ENCODE measurements around the gene ZNF451. TPM values are rescaled to one million over a fixed set of nuclear protein-coding genes. Genes with fewer than 3 reads are reported as not detected.

ZNF451 gene
- polyA plus RNA-seq, 1 of the 3 experiments (the other 2 are of a cell fraction) = 8.5 TPM

- WGBS (ENCODE audit: low lambda C conversion rate) = 100% methylated on average over 1 of the region's 1 CpG
- H3K27ac ChIP-seq (ENCODE audit: low read depth in 2 of 2, low read length in 1 of 2) = peak overlapping the region in 1 of 2 experiments; percentile 52; a peak in 2 of 4 replicates
- CTCF ChIA-PET = no interaction called here
- H2AFZ ChIP-seq (ENCODE audit: low read depth) = no peak overlapping the region
- H3K4me3 ChIP-seq (ENCODE audit: low read depth in 2 of 2, low read length in 1 of 2) = no peak overlapping the region
- peaks cover 0 to 13% of the 10 kb centered on the region in 2 experiments for H3K36me3 ChIP-seq (replicated peaks in 1 of 2; ENCODE audit: control insufficient read depth in 1 of 2, insufficient read depth in 2 of 2, low read length in 1 of 2)
- DNase-seq = no peak
- peaks cover 17% of the 10 kb centered on the region for H3F3A ChIP-seq (replicated peaks; ENCODE audit: insufficient read depth)
- H3K79me2 ChIP-seq (ENCODE audit: insufficient read depth) = no peaks in the 10 kb centered on the region
- peaks cover 0 to 16% of the 10 kb centered on the region in 2 experiments; a peak in 2 of 4 replicates for H3K4me1 ChIP-seq (ENCODE audit: control insufficient read depth in 1 of 2, insufficient read depth in 2 of 2, low read depth in 1 of 2, low read length in 1 of 2)
- H4K20me1 ChIP-seq (ENCODE audit: insufficient read depth) = no peaks in the 10 kb centered on the region
- H3K27me3 ChIP-seq (ENCODE audit: insufficient read depth) = no peaks in the 10 kb centered on the region
- POLR2A ChIA-PET = no interaction called here
- no peaks in the 10 kb centered on the region for H3K9me3 ChIP-seq
- H3K4me2 ChIP-seq = 0 out of 2 replicates have a peak overlapping the region, but pooled peaks have one; percentile 10
- no peaks in the 10 kb centered on the region for H3K9me2 ChIP-seq
- TF ChIP-seq PBX3 (IDR thresholded peaks at IDR 0.05) (no peak), POLR2AphosphoS5 (IDR thresholded peaks at IDR 0.05; ENCODE audit: low read depth, low read length) (no peak), RCOR1 (IDR thresholded peaks at IDR 0.05; ENCODE audit: low read length) (no peak), FOSL2 (IDR thresholded peaks at IDR 0.05; ENCODE audit: borderline replicate concordance, low read depth) (no peak), FOXJ3 (CRISPR knock-in tag; IDR thresholded peaks at IDR 0.05) (no peak), IRF3 (IDR thresholded peaks at IDR 0.05; ENCODE audit: low read depth, low read length) (no peak), NRF1 (IDR thresholded peaks at IDR 0.05; ENCODE audit: low read depth, low read length) (no peak), MXI1 (IDR thresholded peaks at IDR 0.05; ENCODE audit: low read depth, low read length) (no peak), MEF2A (IDR thresholded peaks at IDR 0.05; ENCODE audit: borderline replicate concordance, low read depth) (no peak), EP300 (IDR thresholded peaks at IDR 0.05; ENCODE audit: borderline replicate concordance in 1 of 2, low read depth in 1 of 2, low read length in 1 of 2) (no peak), FOXM1 (IDR thresholded peaks at IDR 0.05; ENCODE audit: low read depth) (no peak), USF2 (IDR thresholded peaks at IDR 0.05; ENCODE audit: borderline replicate concordance, low read depth, low read length) (no peak), USF1 (IDR thresholded peaks at IDR 0.05; ENCODE audit: borderline replicate concordance, low read depth) (no peak)
- no peak overlapping the region for H3K9ac ChIP-seq
Measured at GRCh38 chr6:57068061-57068460, 21.9 kb upstream of the ZNF451 start.

- Histone ChIP-seq H3K4me1 (ENCODE audit: control insufficient read depth in 1 of 2, insufficient read depth in 2 of 2, low read depth in 1 of 2, low read length in 1 of 2) (peaks cover 0 to 14% of the 10 kb centered on the region in 2 experiments; a peak in 2 of 4 replicates), H3K27ac (ENCODE audit: low read depth in 2 of 2, low read length in 1 of 2) (no peak overlapping the region), H3K9me2 (no peaks in the 10 kb centered on the region), H4K20me1 (ENCODE audit: insufficient read depth) (no peaks in the 10 kb centered on the region), H3K27me3 (ENCODE audit: insufficient read depth) (no peaks in the 10 kb centered on the region), H3K36me3 (replicated peaks in 1 of 2; ENCODE audit: control insufficient read depth in 1 of 2, insufficient read depth in 2 of 2, low read length in 1 of 2) (peaks cover 0 to 18% of the 10 kb centered on the region in 2 experiments), H3K4me3 (ENCODE audit: low read depth in 2 of 2, low read length in 1 of 2) (no peak overlapping the region), H3K9me3 (no peaks in the 10 kb centered on the region), H3K9ac (no peak overlapping the region), H3K4me2 (no peak overlapping the region), H3F3A (replicated peaks; ENCODE audit: insufficient read depth) (peaks cover 11% of the 10 kb centered on the region), H2AFZ (ENCODE audit: low read depth) (no peak overlapping the region), H3K79me2 (ENCODE audit: insufficient read depth) (no peaks in the 10 kb centered on the region)
- DNase-seq = no peak
- ChIA-PET CTCF (no interaction called here), POLR2A (no interaction called here)
- 90% methylated on average over 4 of the region's 4 CpGs for WGBS (ENCODE audit: low lambda C conversion rate)
- TF ChIP-seq NFIC (IDR thresholded peaks at IDR 0.05; ENCODE audit: borderline replicate concordance) = no peak
- no peak for TF ChIP-seq FOXM1 (IDR thresholded peaks at IDR 0.05; ENCODE audit: low read depth)
- no peak for TF ChIP-seq MXI1 (IDR thresholded peaks at IDR 0.05; ENCODE audit: low read depth, low read length)
- no peak for TF ChIP-seq FOSL2 (IDR thresholded peaks at IDR 0.05; ENCODE audit: borderline replicate concordance, low read depth)
- TF ChIP-seq TAF1 (IDR thresholded peaks at IDR 0.05; ENCODE audit: borderline replicate concordance, low read depth, low read length) = no peak
- TF ChIP-seq USF1 (IDR thresholded peaks at IDR 0.05; ENCODE audit: borderline replicate concordance, low read depth) = no peak
- no peak for TF ChIP-seq RAD21 (IDR thresholded peaks at IDR 0.05; ENCODE audit: low read length)
- no peak for TF ChIP-seq ELF1 (IDR thresholded peaks at IDR 0.05)
- TF ChIP-seq YY1 (IDR thresholded peaks at IDR 0.05; ENCODE audit: low read depth) = no peak
- TF ChIP-seq NRF1 (IDR thresholded peaks at IDR 0.05; ENCODE audit: low read depth, low read length) = no peak
- TF ChIP-seq MEF2A (IDR thresholded peaks at IDR 0.05; ENCODE audit: borderline replicate concordance, low read depth) = no peak
- TF ChIP-seq GABPA (IDR thresholded peaks at IDR 0.05; ENCODE audit: low read depth) = no peak
- no peak for TF ChIP-seq RXRA (IDR thresholded peaks at IDR 0.05; ENCODE audit: borderline replicate concordance, low read depth)
- no peak for TF ChIP-seq TCF12 (IDR thresholded peaks at IDR 0.05)
- TF ChIP-seq CTCF (IDR thresholded peaks at IDR 0.05) = no peak
Measured at GRCh38 chr6:57069228-57069627, 20.8 kb upstream of the ZNF451 start.
